ENCODE data around the gene RMDN3. TPM values are rescaled to one million over a fixed set of nuclear protein-coding genes. Genes with fewer than 3 reads are reported as not detected.
A peak's percentile ranks its signal among the peaks of the same experiment; 100 is the strongest.

Gene RMDN3
- total and polyA plus RNA-seq, 2 of the 13 experiments (the other 11 are each of a cell fraction or from before 2014, with no cell fraction given): 16.8 to 19.5 TPM

DNA sequence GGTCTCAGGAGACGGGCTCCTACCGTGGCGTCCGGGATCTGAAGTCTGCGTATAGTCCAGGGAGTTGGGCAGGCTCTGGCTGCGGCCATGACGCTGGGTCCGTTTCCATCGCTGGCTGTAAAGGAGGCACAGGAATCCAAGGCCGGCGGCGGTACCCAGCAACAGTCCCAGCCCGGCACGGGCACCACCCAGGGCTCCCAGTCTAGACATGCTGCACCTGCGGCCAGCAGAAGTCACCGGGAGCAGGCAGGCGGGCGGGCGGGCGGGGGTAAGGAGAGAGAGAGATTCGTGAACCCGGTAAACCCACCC, 526 bp downstream of the RMDN3 start (continued):
- TF ChIP-seq RFX5 (IDR thresholded peaks at IDR 0.05; ENCODE audit: low read depth, low read length) (no peak), TGIF2 (CRISPR knock-in tag; IDR thresholded peaks at IDR 0.05) (no peak), TOPORS (CRISPR knock-in tag; IDR thresholded peaks at IDR 0.05) (no peak), GFI1 (CRISPR knock-in tag; IDR thresholded peaks at IDR 0.05; ENCODE audit: borderline replicate concordance) (0 out of 2 replicates have a peak, but pooled peaks have one; percentile 10), ZFP82 (CRISPR knock-in tag; IDR thresholded peaks at IDR 0.05; ENCODE audit: borderline replicate concordance) (no peak), PAWR (CRISPR knock-in tag; IDR thresholded peaks at IDR 0.05; ENCODE audit: borderline replicate concordance) (no peak), DR1 (CRISPR knock-in tag; IDR thresholded peaks at IDR 0.05) (0 out of 2 replicates have a peak, but pooled peaks have one; percentile 11), MYNN (CRISPR knock-in tag; IDR thresholded peaks at IDR 0.05; ENCODE audit: low read depth) (no peak), JDP2 (CRISPR knock-in tag; IDR thresholded peaks at IDR 0.05; ENCODE audit: borderline replicate concordance) (no peak), ZEB1 (IDR thresholded peaks at IDR 0.05; ENCODE audit: insufficient replicate concordance, low read depth) (no peak), JUN (CRISPR knock-in tag; IDR thresholded peaks at IDR 0.05) (no peak), FIP1L1 (IDR thresholded peaks at IDR 0.05; ENCODE audit: borderline replicate concordance, insufficient read depth, low read depth, low read length) (no peak), ARID2 (CRISPR knock-in tag; IDR thresholded peaks at IDR 0.05; ENCODE audit: borderline replicate concordance) (no peak), SCMH1 (CRISPR knock-in tag; IDR thresholded peaks at IDR 0.05; ENCODE audit: borderline replicate concordance) (no peak), ZNF263 (CRISPR knock-in tag; IDR thresholded peaks at IDR 0.05) (no peak), GTF3A (CRISPR knock-in tag; conservative IDR thresholded peaks at IDR 0.05) (no peak), ZBTB20 (CRISPR knock-in tag; IDR thresholded peaks at IDR 0.05; ENCODE audit: borderline replicate concordance, low read depth) (0 out of 2 replicates have a peak, but pooled peaks have one; percentile 6), TSC22D2 (CRISPR knock-in tag; IDR thresholded peaks at IDR 0.05; ENCODE audit: borderline replicate concordance) (no peak), PHF20 (CRISPR knock-in tag; IDR thresholded peaks at IDR 0.05) (no peak), ERF (CRISPR knock-in tag; IDR thresholded peaks at IDR 0.05) (no peak), STAG1 (CRISPR knock-in tag; IDR thresholded peaks at IDR 0.05) (no peak), ZNF552 (CRISPR knock-in tag; IDR thresholded peaks at IDR 0.05; ENCODE audit: borderline replicate concordance) (no peak), MAFG (CRISPR knock-in tag; IDR thresholded peaks at IDR 0.05) (peak; percentile 17; the same call in 1 of the 2 replicates), NR2F6 (IDR thresholded peaks at IDR 0.05) (no peak), NR2F6 (CRISPR knock-in tag; IDR thresholded peaks at IDR 0.05) (no peak), SNRNP70 (IDR thresholded peaks at IDR 0.05; ENCODE audit: low read depth, low read length) (no peak), ZNF33A (CRISPR knock-in tag; IDR thresholded peaks at IDR 0.05; ENCODE audit: borderline replicate concordance) (no peak), ZMYM4 (CRISPR knock-in tag; IDR thresholded peaks at IDR 0.05) (no peak)
- TF ChIP-seq, protein P1, sequence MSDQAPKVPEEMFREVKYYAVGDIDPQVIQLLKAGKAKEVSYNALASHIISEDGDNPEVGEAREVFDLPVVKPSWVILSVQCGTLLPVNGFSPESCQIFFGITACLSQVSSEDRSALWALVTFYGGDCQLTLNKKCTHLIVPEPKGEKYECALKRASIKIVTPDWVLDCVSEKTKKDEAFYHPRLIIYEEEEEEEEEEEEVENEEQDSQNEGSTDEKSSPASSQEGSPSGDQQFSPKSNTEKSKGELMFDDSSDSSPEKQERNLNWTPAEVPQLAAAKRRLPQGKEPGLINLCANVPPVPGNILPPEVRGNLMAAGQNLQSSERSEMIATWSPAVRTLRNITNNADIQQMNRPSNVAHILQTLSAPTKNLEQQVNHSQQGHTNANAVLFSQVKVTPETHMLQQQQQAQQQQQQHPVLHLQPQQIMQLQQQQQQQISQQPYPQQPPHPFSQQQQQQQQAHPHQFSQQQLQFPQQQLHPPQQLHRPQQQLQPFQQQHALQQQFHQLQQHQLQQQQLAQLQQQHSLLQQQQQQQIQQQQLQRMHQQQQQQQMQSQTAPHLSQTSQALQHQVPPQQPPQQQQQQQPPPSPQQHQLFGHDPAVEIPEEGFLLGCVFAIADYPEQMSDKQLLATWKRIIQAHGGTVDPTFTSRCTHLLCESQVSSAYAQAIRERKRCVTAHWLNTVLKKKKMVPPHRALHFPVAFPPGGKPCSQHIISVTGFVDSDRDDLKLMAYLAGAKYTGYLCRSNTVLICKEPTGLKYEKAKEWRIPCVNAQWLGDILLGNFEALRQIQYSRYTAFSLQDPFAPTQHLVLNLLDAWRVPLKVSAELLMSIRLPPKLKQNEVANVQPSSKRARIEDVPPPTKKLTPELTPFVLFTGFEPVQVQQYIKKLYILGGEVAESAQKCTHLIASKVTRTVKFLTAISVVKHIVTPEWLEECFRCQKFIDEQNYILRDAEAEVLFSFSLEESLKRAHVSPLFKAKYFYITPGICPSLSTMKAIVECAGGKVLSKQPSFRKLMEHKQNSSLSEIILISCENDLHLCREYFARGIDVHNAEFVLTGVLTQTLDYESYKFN (CRISPR knock-in tag; conservative IDR thresholded peaks at IDR 0.05): no peak
- TF ChIP-seq, protein P2, sequence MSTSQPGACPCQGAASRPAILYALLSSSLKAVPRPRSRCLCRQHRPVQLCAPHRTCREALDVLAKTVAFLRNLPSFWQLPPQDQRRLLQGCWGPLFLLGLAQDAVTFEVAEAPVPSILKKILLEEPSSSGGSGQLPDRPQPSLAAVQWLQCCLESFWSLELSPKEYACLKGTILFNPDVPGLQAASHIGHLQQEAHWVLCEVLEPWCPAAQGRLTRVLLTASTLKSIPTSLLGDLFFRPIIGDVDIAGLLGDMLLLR (CRISPR knock-in tag; IDR thresholded peaks at IDR 0.05): no peak

Data from HepG2 (cell line).